K562 (cell line): ENCODE results near the gene FKBP2. TPM values are rescaled to one million over a fixed set of nuclear protein-coding genes. Genes with fewer than 3 reads are reported as not detected.

Experiments used
- CREB1 ChIP-seq, 2 experiments: sonication (generic) in 1 of 2; formaldehyde crosslinking in 1 of 2; IDR thresholded peaks; 2 replicates each; pipeline versions ENCODE4 v1.6.1 to v1.8.0; 2012 to 2022; ENCODE audit warnings: inconsistent platforms in 1 of 2, mild to moderate bottlenecking in 1 of 2, missing genetic modification reagents in 1 of 2, moderate library complexity in 1 of 2
- DPF2 ChIP-seq: fragments of 450-650 bp; IDR thresholded peaks from 2 replicates; pipeline ENCODE4 v1.6.1; 2016
- EWSR1 ChIP-seq: fragments of 450-650 bp; IDR thresholded peaks from 2 replicates; pipeline ENCODE4 v1.6.1; 2018; ENCODE audit warnings: borderline replicate concordance, mild to moderate bottlenecking, low read depth, moderate library complexity; ENCODE audit not compliant: partially characterized antibody
- MTA1 ChIP-seq: fragments of 450-650 bp; IDR thresholded peaks from 2 replicates; pipeline ENCODE4 v1.6.1; 2017; ENCODE audit warnings: borderline replicate concordance
- RFX5 ChIP-seq: IDR thresholded peaks from 2 replicates; pipeline ENCODE4 v1.6.1; 2011; ENCODE audit warnings: low read depth, mild to moderate bottlenecking, improper control_type of control experiment, low read length
- TAF9B ChIP-seq: fragments of 450-650 bp; IDR thresholded peaks from 2 replicates; pipeline ENCODE4 v1.6.1; 2018; ENCODE audit warnings: mild to moderate bottlenecking; ENCODE audit not compliant: partially characterized antibody
- ZNF217 ChIP-seq: sonication (generic); formaldehyde crosslinking; IDR thresholded peaks from 2 replicates; pipeline ENCODE4 v1.8.0; 2022; ENCODE audit warnings: mild to moderate bottlenecking, missing genetic modification reagents
- ZNF232 ChIP-seq: sonication (generic); formaldehyde crosslinking; IDR thresholded peaks from 2 replicates; pipeline ENCODE4 v1.8.0; 2022; ENCODE audit warnings: mild to moderate bottlenecking, missing genetic modification reagents
- ZNF445 ChIP-seq: fragments of 250-450 bp; sonication (Bioruptor Pico); IDR thresholded peaks from 2 replicates; pipeline ENCODE4 v1.4.0; 2020; ENCODE audit warnings: low read depth, mild to moderate bottlenecking, moderate library complexity
- polyA plus RNA-seq, 8 experiments: library from polyadenylated mRNA; depleted of rRNA in 4 of 8; stranded (reverse) in 5 of 8; unstranded in 3 of 8; fragments of >200 nt; fragmentation: Nextera tagmentation in 2 of 8; fragmentation: Illumina TruSeq in 1 of 8; extraction: Ambion mirVana in 2 of 8; extraction: Trizol in 1 of 8; gene quantifications; 2 replicates each; pipeline versions ENCODE4 v1.2.1 to v1.2.3, GENCODE V29; 2011 to 2014; ENCODE audit warnings: inconsistent platforms in 1 of 8, missing spikeins in 1 of 8
- total RNA-seq, 7 experiments: library from RNA; depleted of rRNA in 6 of 7; stranded (reverse); fragments of >200 nt in 6 of 7; fragmentation: Illumina TruSeq in 2 of 7; extraction: Trizol in 2 of 7; gene quantifications; 2 replicates each; pipeline versions ENCODE4 v1.2.1 to v1.2.3, GENCODE V29; 2011 to 2021; ENCODE audit warnings: low replicate concordance in 1 of 7
- TF ChIP-seq, protein P1 (sequence below), 2 experiments: fragments of 450-650 bp; IDR thresholded peaks; 2 replicates each; pipeline ENCODE4 v1.6.1; 2016
- TF ChIP-seq, protein P2 (sequence below): sonication (generic); formaldehyde crosslinking; IDR thresholded peaks from 2 replicates; pipeline ENCODE4 v1.8.1; 2023; ENCODE audit warnings: mild to moderate bottlenecking, missing genetic modification reagents
- TF ChIP-seq, protein P3 (sequence below): fragments of 200-800 bp; sonication (Bioruptor generic); IDR thresholded peaks from 2 replicates; pipeline ENCODE4 v1.6.1; 2017; ENCODE audit warnings: missing genetic modification characterization, missing compliant biosample characterization
- TF ChIP-seq, protein P4 (sequence below), 2 experiments: fragments of 450-650 bp; formaldehyde crosslinking in 1 of 2; IDR thresholded peaks; 2 replicates each; pipeline versions ENCODE4 v1.4.0 to v1.6.1; 2014 to 2020; ENCODE audit warnings: mild to moderate bottlenecking in 2 of 2, borderline replicate concordance in 1 of 2, low read depth in 1 of 2

The FKBP2 gene
- total and polyA plus RNA-seq, 9 of the 15 experiments (the other 6 are each of a cell fraction or from before 2014, with no cell fraction given): 3.5 to 151 (median 58.1) TPM

DNA sequence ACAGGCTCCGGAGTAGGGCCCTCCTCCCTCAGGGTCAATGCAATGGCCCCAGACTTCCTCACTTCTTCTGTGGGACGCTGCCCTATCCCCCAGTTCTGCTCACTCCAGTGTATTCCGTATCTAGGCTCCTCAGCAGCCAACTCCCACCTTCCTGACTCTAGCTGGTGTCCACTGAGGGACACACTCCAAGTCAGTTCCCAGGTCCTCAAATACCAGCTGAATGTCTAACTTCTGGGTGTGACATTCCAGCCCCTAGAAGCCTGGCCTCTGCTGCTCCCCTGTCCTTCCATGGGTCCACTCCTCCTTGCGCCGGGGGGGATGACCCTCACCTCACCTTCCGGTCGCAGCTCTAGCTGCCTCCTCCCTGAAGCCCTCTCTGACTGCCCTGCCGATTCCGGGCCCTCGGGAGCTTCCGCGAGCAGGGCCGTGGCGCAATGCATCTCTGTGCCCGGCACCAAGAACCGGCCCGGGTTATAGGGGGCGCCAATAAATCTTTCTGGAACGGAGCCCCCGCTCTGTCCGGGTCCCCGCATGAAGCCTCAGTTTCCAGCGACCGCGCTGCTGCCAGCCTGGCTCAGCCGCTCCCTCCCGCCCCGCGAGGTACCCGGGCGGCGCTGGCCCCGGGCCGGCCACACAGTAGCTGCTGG is 28.1 kb downstream of the FKBP2 start (continued):
- TF ChIP-seq, protein P1, sequence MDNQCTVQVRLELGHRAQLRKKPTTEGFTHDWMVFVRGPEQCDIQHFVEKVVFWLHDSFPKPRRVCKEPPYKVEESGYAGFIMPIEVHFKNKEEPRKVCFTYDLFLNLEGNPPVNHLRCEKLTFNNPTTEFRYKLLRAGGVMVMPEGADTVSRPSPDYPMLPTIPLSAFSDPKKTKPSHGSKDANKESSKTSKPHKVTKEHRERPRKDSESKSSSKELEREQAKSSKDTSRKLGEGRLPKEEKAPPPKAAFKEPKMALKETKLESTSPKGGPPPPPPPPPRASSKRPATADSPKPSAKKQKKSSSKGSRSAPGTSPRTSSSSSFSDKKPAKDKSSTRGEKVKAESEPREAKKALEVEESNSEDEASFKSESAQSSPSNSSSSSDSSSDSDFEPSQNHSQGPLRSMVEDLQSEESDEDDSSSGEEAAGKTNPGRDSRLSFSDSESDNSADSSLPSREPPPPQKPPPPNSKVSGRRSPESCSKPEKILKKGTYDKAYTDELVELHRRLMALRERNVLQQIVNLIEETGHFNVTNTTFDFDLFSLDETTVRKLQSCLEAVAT (IDR thresholded peaks at IDR 0.05): no peak
- TF ChIP-seq, protein P2, sequence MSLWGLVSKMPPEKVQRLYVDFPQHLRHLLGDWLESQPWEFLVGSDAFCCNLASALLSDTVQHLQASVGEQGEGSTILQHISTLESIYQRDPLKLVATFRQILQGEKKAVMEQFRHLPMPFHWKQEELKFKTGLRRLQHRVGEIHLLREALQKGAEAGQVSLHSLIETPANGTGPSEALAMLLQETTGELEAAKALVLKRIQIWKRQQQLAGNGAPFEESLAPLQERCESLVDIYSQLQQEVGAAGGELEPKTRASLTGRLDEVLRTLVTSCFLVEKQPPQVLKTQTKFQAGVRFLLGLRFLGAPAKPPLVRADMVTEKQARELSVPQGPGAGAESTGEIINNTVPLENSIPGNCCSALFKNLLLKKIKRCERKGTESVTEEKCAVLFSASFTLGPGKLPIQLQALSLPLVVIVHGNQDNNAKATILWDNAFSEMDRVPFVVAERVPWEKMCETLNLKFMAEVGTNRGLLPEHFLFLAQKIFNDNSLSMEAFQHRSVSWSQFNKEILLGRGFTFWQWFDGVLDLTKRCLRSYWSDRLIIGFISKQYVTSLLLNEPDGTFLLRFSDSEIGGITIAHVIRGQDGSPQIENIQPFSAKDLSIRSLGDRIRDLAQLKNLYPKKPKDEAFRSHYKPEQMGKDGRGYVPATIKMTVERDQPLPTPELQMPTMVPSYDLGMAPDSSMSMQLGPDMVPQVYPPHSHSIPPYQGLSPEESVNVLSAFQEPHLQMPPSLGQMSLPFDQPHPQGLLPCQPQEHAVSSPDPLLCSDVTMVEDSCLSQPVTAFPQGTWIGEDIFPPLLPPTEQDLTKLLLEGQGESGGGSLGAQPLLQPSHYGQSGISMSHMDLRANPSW: no peak
- TF ChIP-seq RFX5: no peak
- TF ChIP-seq DPF2: peak; percentile 50; the same call in 1 of the 2 replicates
- no peak for TF ChIP-seq MTA1
- no peak for TF ChIP-seq CREB1 (IDR thresholded peaks at IDR 0.05)
- peak; percentile 71; the same call in 1 of the 2 replicates for TF ChIP-seq CREB1 (CRISPR knock-in tag; IDR thresholded peaks at IDR 0.05)
- TF ChIP-seq EWSR1: no peak
- TF ChIP-seq ZNF232: peak; percentile 16; the same call in 1 of the 2 replicates
- TF ChIP-seq, protein P3, sequence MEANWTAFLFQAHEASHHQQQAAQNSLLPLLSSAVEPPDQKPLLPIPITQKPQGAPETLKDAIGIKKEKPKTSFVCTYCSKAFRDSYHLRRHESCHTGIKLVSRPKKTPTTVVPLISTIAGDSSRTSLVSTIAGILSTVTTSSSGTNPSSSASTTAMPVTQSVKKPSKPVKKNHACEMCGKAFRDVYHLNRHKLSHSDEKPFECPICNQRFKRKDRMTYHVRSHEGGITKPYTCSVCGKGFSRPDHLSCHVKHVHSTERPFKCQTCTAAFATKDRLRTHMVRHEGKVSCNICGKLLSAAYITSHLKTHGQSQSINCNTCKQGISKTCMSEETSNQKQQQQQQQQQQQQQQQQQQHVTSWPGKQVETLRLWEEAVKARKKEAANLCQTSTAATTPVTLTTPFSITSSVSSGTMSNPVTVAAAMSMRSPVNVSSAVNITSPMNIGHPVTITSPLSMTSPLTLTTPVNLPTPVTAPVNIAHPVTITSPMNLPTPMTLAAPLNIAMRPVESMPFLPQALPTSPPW (CRISPR knock-in tag): peak; percentile 15; the same call in 1 of the 2 replicates
- no peak for TF ChIP-seq ZNF217 (CRISPR knock-in tag)
- TF ChIP-seq ZNF445 (CRISPR knock-in tag): no peak
- TF ChIP-seq TAF9B: peak; percentile 32
- TF ChIP-seq, protein P4, sequence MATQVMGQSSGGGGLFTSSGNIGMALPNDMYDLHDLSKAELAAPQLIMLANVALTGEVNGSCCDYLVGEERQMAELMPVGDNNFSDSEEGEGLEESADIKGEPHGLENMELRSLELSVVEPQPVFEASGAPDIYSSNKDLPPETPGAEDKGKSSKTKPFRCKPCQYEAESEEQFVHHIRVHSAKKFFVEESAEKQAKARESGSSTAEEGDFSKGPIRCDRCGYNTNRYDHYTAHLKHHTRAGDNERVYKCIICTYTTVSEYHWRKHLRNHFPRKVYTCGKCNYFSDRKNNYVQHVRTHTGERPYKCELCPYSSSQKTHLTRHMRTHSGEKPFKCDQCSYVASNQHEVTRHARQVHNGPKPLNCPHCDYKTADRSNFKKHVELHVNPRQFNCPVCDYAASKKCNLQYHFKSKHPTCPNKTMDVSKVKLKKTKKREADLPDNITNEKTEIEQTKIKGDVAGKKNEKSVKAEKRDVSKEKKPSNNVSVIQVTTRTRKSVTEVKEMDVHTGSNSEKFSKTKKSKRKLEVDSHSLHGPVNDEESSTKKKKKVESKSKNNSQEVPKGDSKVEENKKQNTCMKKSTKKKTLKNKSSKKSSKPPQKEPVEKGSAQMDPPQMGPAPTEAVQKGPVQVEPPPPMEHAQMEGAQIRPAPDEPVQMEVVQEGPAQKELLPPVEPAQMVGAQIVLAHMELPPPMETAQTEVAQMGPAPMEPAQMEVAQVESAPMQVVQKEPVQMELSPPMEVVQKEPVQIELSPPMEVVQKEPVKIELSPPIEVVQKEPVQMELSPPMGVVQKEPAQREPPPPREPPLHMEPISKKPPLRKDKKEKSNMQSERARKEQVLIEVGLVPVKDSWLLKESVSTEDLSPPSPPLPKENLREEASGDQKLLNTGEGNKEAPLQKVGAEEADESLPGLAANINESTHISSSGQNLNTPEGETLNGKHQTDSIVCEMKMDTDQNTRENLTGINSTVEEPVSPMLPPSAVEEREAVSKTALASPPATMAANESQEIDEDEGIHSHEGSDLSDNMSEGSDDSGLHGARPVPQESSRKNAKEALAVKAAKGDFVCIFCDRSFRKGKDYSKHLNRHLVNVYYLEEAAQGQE (IDR thresholded peaks at IDR 0.05; ENCODE audit: borderline replicate concordance): no peak
- TF ChIP-seq, protein P4 (CRISPR knock-in tag; IDR thresholded peaks at IDR 0.05; ENCODE audit: low read depth): peak; percentile 12; the same call in 1 of the 2 replicates
